HepG2 (cell line): ENCODE data around the gene GMPPA. TPM values are rescaled to one million over a fixed set of nuclear protein-coding genes. Genes with fewer than 3 reads are reported as not detected.

ENCODE experiments used
- ATAC-seq: fragments of 200-7000 bp; cut with Tn5 transposase; 3 replicates; pipeline ENCODE4 v1.9.1; 2020; ENCODE audit warnings: mild to moderate bottlenecking, moderate library complexity
- BruUV-seq: library from RNA; stranded (reverse); fragments of 400-500 nt; replicated peaks from 2 replicates; lab custom pipeline; 2021; lab: Mats Ljungman, UMichigan
- CTCF ChIA-PET: fragments of 300-600 bp; formaldehyde crosslinking; extraction: SDS; loops from one replicate; lab custom pipeline; 2021; ENCODE audit warnings: low total read pairs, inconsistent platforms, low intra/inter-chr PET ratio; lab: Yijun Ruan, JAX
- POLR2A ChIA-PET: fragments of 350-600 bp; sonication (Branson Sonifier 250); formaldehyde crosslinking; loops from one replicate; lab custom pipeline; 2020; ENCODE audit warnings: antibody characterized with exemption, inconsistent platforms; lab: Yijun Ruan, JAX
- DNase-seq: peaks from one replicate; pipeline ENCODE4 v3.0.0-alpha.2; 2015; ENCODE audit warnings: low spot score
- FAIRE-seq: peaks from 3 replicates; lab custom pipeline; 2011; peaks lifted over from hg19 to GRCh38; lab: Jason Lieb, UNC
- H2AFZ ChIP-seq: one replicate; pipeline ENCODE4 v1.6.1; 2011; ENCODE audit warnings: low read length, inconsistent platforms
- H3K27ac ChIP-seq: fragments of 300-600 bp; 3 replicates; pipeline ENCODE4 v1.8.0; 2011; ENCODE audit warnings: mixed run types, mild to moderate bottlenecking, mixed read lengths, low read length, inconsistent platforms; ENCODE audit not compliant: insufficient read depth; ENCODE audit errors: extremely low read length
- H3K27me3 ChIP-seq, 2 experiments: fragments of 200-600 bp in 1 of 2; 2 replicates in 1 of 2; 3 replicates in 1 of 2; pipeline versions ENCODE4 v1.6.0 to v1.8.0; 2011; ENCODE audit warnings: low read length in 2 of 2, mild to moderate bottlenecking in 2 of 2, moderate library complexity in 2 of 2, inconsistent platforms in 1 of 2; ENCODE audit not compliant: insufficient read depth in 2 of 2, control insufficient read depth in 1 of 2
- H3K36me3 ChIP-seq, 2 experiments: fragments of 200-600 bp in 1 of 2; replicated peaks in 1 of 2; 2 replicates in 1 of 2; 3 replicates in 1 of 2; pipeline versions ENCODE4 v1.5.1 to v1.8.0; 2011; ENCODE audit warnings: low read length in 2 of 2, inconsistent platforms in 1 of 2; ENCODE audit not compliant: insufficient read depth in 2 of 2, control insufficient read depth in 1 of 2
- H3K4me1 ChIP-seq: 2 replicates; pipeline ENCODE4 v1.5.1; 2012; ENCODE audit warnings: low read length, inconsistent platforms; ENCODE audit not compliant: insufficient read depth
- H3K4me2 ChIP-seq: 2 replicates; pipeline ENCODE4 v1.6.0; 2011; ENCODE audit warnings: low read depth, low read length, inconsistent platforms
- H3K4me3 ChIP-seq, 3 experiments: fragments of 200-600 bp in 1 of 3; sonication (generic), shearing (Covaris generic) in 1 of 3; replicated peaks in 1 of 3; 2 replicates each; pipeline ENCODE4 v1.5.1; 2011 to 2016; ENCODE audit warnings: low read length in 3 of 3, inconsistent platforms in 2 of 3, low read depth in 2 of 3, mild to moderate bottlenecking in 2 of 3, control low read depth in 1 of 3, mixed read lengths in 1 of 3; ENCODE audit not compliant: insufficient read depth in 1 of 3
- H3K79me2 ChIP-seq: one replicate; pipeline ENCODE4 v1.6.1; 2011; ENCODE audit warnings: low read length, inconsistent platforms; ENCODE audit not compliant: insufficient read depth
- H3K9ac ChIP-seq: 2 replicates; pipeline ENCODE4 v1.6.0; 2011; ENCODE audit warnings: mild to moderate bottlenecking, low read depth, low read length, inconsistent platforms; ENCODE audit not compliant: insufficient read depth
- H3K9me3 ChIP-seq: 2 replicates; pipeline ENCODE4 v1.5.1; 2012; ENCODE audit warnings: mild to moderate bottlenecking, low read length
- H4K20me1 ChIP-seq: 2 replicates; pipeline ENCODE4 v1.6.0; 2011; ENCODE audit warnings: inconsistent platforms, mild to moderate bottlenecking, low read length, moderate library complexity; ENCODE audit not compliant: insufficient read depth
- ATF7 ChIP-seq, 2 experiments: fragments of 450-650 bp in 1 of 2; sonication (generic) in 1 of 2; formaldehyde crosslinking in 1 of 2; IDR thresholded peaks; 2 replicates each; pipeline versions ENCODE4 v1.4.0 to v1.6.1; 2016 to 2020; ENCODE audit warnings: antibody characterized with exemption in 1 of 2, mild to moderate bottlenecking in 1 of 2, missing genetic modification reagents in 1 of 2
- DMAP1 ChIP-seq: IDR thresholded peaks from 2 replicates; pipeline ENCODE4 v1.6.1; 2016
- FOXA1 ChIP-seq, 2 experiments: fragments of 450-650 bp in 1 of 2; sonication (generic) in 1 of 2; formaldehyde crosslinking in 1 of 2; IDR thresholded peaks; 2 replicates each; pipeline versions ENCODE4 v1.4.0 to v1.6.1; 2016 to 2020; ENCODE audit warnings: missing genetic modification reagents in 1 of 2
- FOXK2 ChIP-seq: fragments of 450-650 bp; IDR thresholded peaks from 2 replicates; pipeline ENCODE4 v1.6.1; 2016
- HES4 ChIP-seq: sonication (generic); formaldehyde crosslinking; IDR thresholded peaks from 2 replicates; pipeline ENCODE4 v1.9.0; 2021; ENCODE audit warnings: mild to moderate bottlenecking, missing genetic modification reagents, borderline replicate concordance
- HMGA1 ChIP-seq: sonication (generic); formaldehyde crosslinking; conservative IDR thresholded peaks from 2 replicates; pipeline ENCODE4 v1.4.0; 2020; ENCODE audit warnings: missing genetic modification reagents
- IRX3 ChIP-seq: sonication (generic); formaldehyde crosslinking; IDR thresholded peaks from 2 replicates; pipeline ENCODE4 v1.8.1; 2023; ENCODE audit warnings: mild to moderate bottlenecking, low read depth, missing genetic modification reagents, borderline replicate concordance
- KDM6A ChIP-seq: IDR thresholded peaks from 2 replicates; pipeline ENCODE4 v1.6.1; 2016; ENCODE audit warnings: low read depth
- MZF1 ChIP-seq: sonication (generic); formaldehyde crosslinking; IDR thresholded peaks from 2 replicates; pipeline ENCODE4 v1.8.1; 2023; ENCODE audit warnings: mild to moderate bottlenecking, missing genetic modification reagents, borderline replicate concordance
- SOX13 ChIP-seq, 3 experiments: fragments of 450-650 bp in 1 of 3; sonication (generic) in 1 of 3; formaldehyde crosslinking in 1 of 3; IDR thresholded peaks in 2 of 3; conservative IDR thresholded peaks in 1 of 3; 2 replicates each; pipeline versions ENCODE4 v1.5.0 to v1.6.1; 2016 to 2020; ENCODE audit warnings: antibody characterized with exemption in 1 of 3, mild to moderate bottlenecking in 1 of 3, missing compliant biosample characterization in 1 of 3, missing genetic modification reagents in 1 of 3, moderate library complexity in 1 of 3
- SRSF4 ChIP-seq: fragments of 200-400 bp; formaldehyde crosslinking; IDR thresholded peaks from one replicate; pipeline ENCODE4 v1.6.1; 2018; ENCODE audit warnings: mild to moderate bottlenecking, low read depth, low read length, moderate library complexity; ENCODE audit not compliant: poor library complexity, severe bottlenecking
- TEAD2 ChIP-seq: sonication (generic); formaldehyde crosslinking; IDR thresholded peaks from 2 replicates; pipeline ENCODE4 v1.9.0; 2021; ENCODE audit warnings: missing genetic modification reagents
- ZBTB1 ChIP-seq: sonication (generic); formaldehyde crosslinking; IDR thresholded peaks from 2 replicates; pipeline ENCODE4 v1.4.0; 2020; ENCODE audit warnings: missing genetic modification reagents, borderline replicate concordance
- ZFP36L2 ChIP-seq: sonication (generic); formaldehyde crosslinking; IDR thresholded peaks from 2 replicates; pipeline ENCODE4 v1.4.0; 2020; ENCODE audit warnings: missing genetic modification reagents
- ZNF101 ChIP-seq: sonication (generic); formaldehyde crosslinking; IDR thresholded peaks from 2 replicates; pipeline ENCODE4 v1.4.0; 2020; ENCODE audit warnings: mild to moderate bottlenecking, low read depth, missing genetic modification reagents, borderline replicate concordance
- ZNF501 ChIP-seq: sonication (generic); formaldehyde crosslinking; IDR thresholded peaks from 2 replicates; pipeline ENCODE4 v1.5.1; 2020; ENCODE audit warnings: mild to moderate bottlenecking, moderate library complexity, missing genetic modification reagents
- ZNF569 ChIP-seq: sonication (generic); formaldehyde crosslinking; IDR thresholded peaks from 2 replicates; pipeline ENCODE4 v1.5.0; 2020; ENCODE audit warnings: mild to moderate bottlenecking, missing genetic modification reagents, moderate library complexity, borderline replicate concordance
- ZNF605 ChIP-seq: sonication (generic); formaldehyde crosslinking; IDR thresholded peaks from 2 replicates; pipeline ENCODE4 v1.8.0; 2022; ENCODE audit warnings: mild to moderate bottlenecking, missing genetic modification reagents
- ZNF619 ChIP-seq: sonication (generic); formaldehyde crosslinking; IDR thresholded peaks from 2 replicates; pipeline ENCODE4 v1.4.0; 2020; ENCODE audit warnings: mild to moderate bottlenecking, missing genetic modification reagents
- ZNF83 ChIP-seq: sonication (generic); formaldehyde crosslinking; IDR thresholded peaks from 2 replicates; pipeline ENCODE4 v1.4.0; 2020; ENCODE audit warnings: missing genetic modification reagents, mild to moderate bottlenecking, borderline replicate concordance
- WGBS: methylation state at CpG from one replicate; pipeline ENCODE4 v1.1.6; 2017; ENCODE audit warnings: low lambda C conversion rate; 5-methylcytosine and 5-hydroxymethylcytosine counted together
- in situ Hi-C: cut with HindIII; loops from 2 replicates; pipeline ENCODE4 v1.10.0; 2017; ENCODE audit warnings: low pct_unique_long_range_greater_than_20kb; ENCODE audit not compliant: extremely low pct_ligation_motif_present
- intact Hi-C: fragments of 100-400 bp; cut with micrococcal nuclease; formaldehyde crosslinking; loops from one replicate; pipeline ENCODE4 v1.10.0; 2022; ENCODE audit not compliant: unreplicated experiment
- polyA plus RNA-seq, 8 experiments: library from polyadenylated mRNA; depleted of rRNA in 3 of 8; stranded (reverse) in 7 of 8; unstranded in 1 of 8; fragments of >200 nt; fragmentation: Illumina TruSeq in 4 of 8; extraction: Trizol in 4 of 8; gene quantifications; 2 replicates each; pipeline versions ENCODE4 v1.2.1 to v1.2.3, GENCODE V29; 2011 to 2016; ENCODE audit warnings: low read depth in 4 of 8, missing spikeins in 1 of 8, mixed read lengths in 1 of 8; ENCODE audit not compliant: insufficient read depth in 1 of 8
- total RNA-seq, 5 experiments: library from RNA; depleted of rRNA; stranded (reverse); fragments of >200 nt; fragmentation: Illumina TruSeq; extraction: Trizol; gene quantifications; 2 replicates each; pipeline ENCODE4 v1.2.3, GENCODE V29; 2016; ENCODE audit warnings: low read depth in 1 of 5
- TF ChIP-seq, protein P1 (sequence below): sonication (generic); formaldehyde crosslinking; IDR thresholded peaks from 2 replicates; pipeline ENCODE4 v1.5.1; 2020; ENCODE audit warnings: missing genetic modification reagents, mild to moderate bottlenecking, borderline replicate concordance
- TF ChIP-seq, protein P2 (sequence below): IDR thresholded peaks from 2 replicates; pipeline ENCODE4 v1.6.1; 2016; ENCODE audit warnings: missing compliant biosample characterization, missing genetic modification reagents, borderline replicate concordance

GMPPA gene
- total and polyA plus RNA-seq, 2 of the 13 experiments (the other 11 are each of a cell fraction or from before 2014, with no cell fraction given) = 81.1 to 106 TPM

DNA sequence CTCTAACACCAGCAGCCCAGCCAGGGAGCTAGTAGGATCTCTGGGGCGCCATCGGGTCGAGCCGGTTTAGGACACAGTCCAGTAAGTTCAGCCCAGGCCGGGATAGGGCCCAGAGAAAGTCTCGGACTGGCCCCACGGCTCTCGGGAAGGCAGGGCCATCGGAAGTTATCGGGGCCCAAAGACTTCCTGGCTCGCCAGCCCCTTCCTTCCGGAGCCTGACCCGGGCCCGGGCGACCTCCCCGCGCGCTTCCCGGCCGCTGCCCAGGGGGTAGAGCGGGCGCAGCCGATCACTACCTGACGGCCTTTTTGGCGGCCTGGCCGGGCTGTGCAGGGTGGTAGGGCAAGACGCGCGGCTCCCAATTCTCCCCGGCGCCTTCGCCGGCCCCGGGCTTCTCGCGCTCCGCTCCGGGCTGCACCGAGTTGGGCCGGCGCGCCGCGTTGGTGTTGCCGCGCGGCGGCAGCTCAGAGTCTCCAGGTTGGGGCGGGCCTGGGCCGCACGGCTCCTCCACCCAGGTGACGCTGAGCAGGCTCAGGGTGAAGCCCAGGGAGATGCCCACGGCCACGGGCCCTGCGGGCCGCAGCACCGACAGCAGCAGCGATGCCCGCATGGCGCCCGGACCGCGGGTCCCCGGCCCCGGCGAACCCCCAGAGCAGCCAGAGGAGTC, 44.4 kb downstream of the GMPPA start:
- peaks cover 58% of the 10 kb centered on the region for H3K4me1 ChIP-seq
- DNase-seq = peak; percentile 35
- peaks cover 32% of the 10 kb centered on the region for H3K79me2 ChIP-seq
- H3K4me3 ChIP-seq = peak overlapping the region; percentile 87 to 90 (median 89)
- H3K9me3 ChIP-seq = no peaks in the 10 kb centered on the region
- H2AFZ ChIP-seq = no peak overlapping the region
- peaks cover 42% of the 10 kb centered on the region for H4K20me1 ChIP-seq
- BruUV-seq = no TSS peak
- POLR2A ChIA-PET = interaction anchor here (0.8 to 3.9 kb wide), 14 partner anchors 9 to 156 kb away, joined by 3 to 44 read pairs (median 6); partner anchors contain the start of genes DNPEP, GMPPA, INHA and OBSL1
- H3K27ac ChIP-seq = peak overlapping the region; percentile 82
- peak overlapping the region; percentile 90 for H3K4me2 ChIP-seq
- peaks cover 21 to 30% of the 10 kb centered on the region in 2 experiments for H3K36me3 ChIP-seq
- peak; percentile 48 for ATAC-seq
- H3K27me3 ChIP-seq = no peaks in the 10 kb centered on the region; a peak in 1 of 5 replicates
- no peak for FAIRE-seq
- 0% methylated on average over 7 of the region's 66 CpGs for WGBS
- peak overlapping the region; percentile 84 for H3K9ac ChIP-seq
- in situ Hi-C loops (loop anchor here (5.0 kb wide), 1 partner anchor 99 kb away; no protein-coding TSS in a partner anchor), intact Hi-C loops (loop anchor here (1.0 kb wide), 3 partner anchors 33 to 146 kb away; partner anchors contain the start of gene STK11IP)
- CTCF ChIA-PET = interaction anchor here (0.8 to 5.3 kb wide), 7 partner anchors 8 to 147 kb away, joined by 3 to 127 read pairs (median 12); partner anchors contain the start of gene STK11IP
- TF ChIP-seq ATF7 (IDR thresholded peaks at IDR 0.05) (no peak), ATF7 (CRISPR knock-in tag; IDR thresholded peaks at IDR 0.05) (no peak), HMGA1 (no peak), ZNF101 (CRISPR knock-in tag) (no peak), ZNF569 (CRISPR knock-in tag) (no peak), ZNF619 (CRISPR knock-in tag) (0 out of 2 replicates have a peak, but pooled peaks have one; percentile 16), FOXA1 (IDR thresholded peaks at IDR 0.05) (no peak), FOXA1 (CRISPR knock-in tag; IDR thresholded peaks at IDR 0.05) (no peak), ZFP36L2 (CRISPR knock-in tag) (no peak), SRSF4 (peak; percentile 38), IRX3 (0 out of 2 replicates have a peak, but pooled peaks have one; percentile 29), FOXK2 (no peak), ZNF83 (0 out of 2 replicates have a peak, but pooled peaks have one; percentile 24), TEAD2 (CRISPR knock-in tag) (no peak), HES4 (CRISPR knock-in tag) (peak; percentile 77), ZBTB1 (CRISPR knock-in tag) (no peak), MZF1 (CRISPR knock-in tag) (no peak), DMAP1 (CRISPR knock-in tag) (no peak), ZNF501 (CRISPR knock-in tag) (no peak; the same call in 1 of the 2 replicates), SOX13 (IDR thresholded peaks at IDR 0.05) (no peak), SOX13 (CRISPR knock-in tag; conservative IDR thresholded peaks at IDR 0.05 in 1 of 2, IDR thresholded peaks at IDR 0.05 in 1 of 2) (peak in 1 of 2 experiments; percentile 28; a peak in 1 of 4 replicates), ZNF605 (CRISPR knock-in tag) (no peak), KDM6A (CRISPR knock-in tag) (no peak)
- TF ChIP-seq, protein P1, sequence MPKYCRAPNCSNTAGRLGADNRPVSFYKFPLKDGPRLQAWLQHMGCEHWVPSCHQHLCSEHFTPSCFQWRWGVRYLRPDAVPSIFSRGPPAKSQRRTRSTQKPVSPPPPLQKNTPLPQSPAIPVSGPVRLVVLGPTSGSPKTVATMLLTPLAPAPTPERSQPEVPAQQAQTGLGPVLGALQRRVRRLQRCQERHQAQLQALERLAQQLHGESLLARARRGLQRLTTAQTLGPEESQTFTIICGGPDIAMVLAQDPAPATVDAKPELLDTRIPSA (CRISPR knock-in tag) = no peak
- TF ChIP-seq, protein P2, sequence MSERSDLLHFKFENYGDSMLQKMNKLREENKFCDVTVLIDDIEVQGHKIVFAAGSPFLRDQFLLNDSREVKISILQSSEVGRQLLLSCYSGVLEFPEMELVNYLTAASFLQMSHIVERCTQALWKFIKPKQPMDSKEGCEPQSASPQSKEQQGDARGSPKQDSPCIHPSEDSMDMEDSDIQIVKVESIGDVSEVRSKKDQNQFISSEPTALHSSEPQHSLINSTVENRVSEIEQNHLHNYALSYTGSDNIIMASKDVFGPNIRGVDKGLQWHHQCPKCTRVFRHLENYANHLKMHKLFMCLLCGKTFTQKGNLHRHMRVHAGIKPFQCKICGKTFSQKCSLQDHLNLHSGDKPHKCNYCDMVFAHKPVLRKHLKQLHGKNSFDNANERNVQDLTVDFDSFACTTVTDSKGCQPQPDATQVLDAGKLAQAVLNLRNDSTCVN (CRISPR knock-in tag) = no peak
